Nucleus accumbens (tissue), 56 donors: Measurements from ENCODE around the gene RNASE12.
"Not testable (repeated sequence)": the region's sequence is repeated elsewhere in the genome, so short reads cannot be mapped to it uniquely, and the experiment has no call there.

Source experiments
- DNase-seq, 56 donors: peaks; one replicate each; lab custom pipeline; 2025; lab: John Stamatoyannopoulos, UW

The RNASE12 gene

GRCh38 chr14:20591235-20591634 lies at the start of gene RNASE12:
TSS of gene RNASE12 (minus strand) at chr14:20591376. CDS start at chr14:20590723, 653 bp downstream.
- DNase-seq: no peak

DNA sequence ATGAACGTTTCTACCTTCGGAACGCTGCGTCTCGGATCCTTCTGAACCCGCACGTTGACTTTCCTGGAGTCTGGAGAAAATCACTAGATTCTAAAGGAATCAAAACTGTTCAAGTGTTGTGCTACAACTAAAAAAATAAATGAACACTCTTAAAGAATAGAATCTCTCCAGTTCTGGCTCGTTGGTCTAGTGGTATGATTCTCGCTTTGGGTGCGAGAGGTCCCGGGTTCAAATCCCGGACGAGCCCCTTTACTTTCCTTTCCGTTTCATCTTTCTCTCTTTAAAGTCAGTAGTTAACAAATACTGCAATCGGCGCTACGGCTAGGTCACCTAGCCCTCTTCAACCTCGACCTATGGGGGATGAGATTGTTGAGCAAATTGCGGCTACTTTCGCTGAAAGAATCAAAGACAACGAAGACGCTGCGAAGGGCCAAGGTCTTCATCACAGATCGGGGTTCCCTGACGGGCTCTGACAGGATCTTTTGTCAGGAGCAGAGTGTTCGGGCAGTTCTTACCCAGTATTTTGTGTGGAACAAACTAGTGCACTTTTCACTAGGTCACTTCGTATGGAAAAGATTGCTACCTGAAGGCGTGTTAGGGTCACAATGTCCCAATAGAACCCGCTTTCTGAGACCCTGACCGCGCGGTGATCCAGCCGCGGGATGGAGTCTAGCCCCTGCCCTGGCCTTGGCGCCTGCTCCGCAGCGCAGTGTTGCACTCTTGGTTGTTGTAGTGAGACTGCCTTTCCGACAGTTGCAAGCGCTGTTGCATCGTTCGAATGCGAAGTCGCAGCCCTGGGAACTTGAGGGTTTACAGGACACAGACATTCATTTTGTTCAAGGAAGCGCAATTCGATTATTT lies 41.9 kb upstream of the RNASE12 start:
- DNase-seq: peak in 20 of 56 donors; percentile 9 to 48 (median 30)

- peak in 3 of 56 donors; percentile 33 to 48 (median 33) for DNase-seq
Measured at GRCh38 chr14:20632448-20632830, 41.3 kb upstream of the RNASE12 start.

- DNase-seq: peak in 29 of 56 donors; percentile 2 to 70 (median 26)
Measured at GRCh38 chr14:20631880-20632389, 40.8 kb upstream of the RNASE12 start.

GRCh38 chr14:20631023-20631879 lies 40.1 kb upstream of the RNASE12 start:
- DNase-seq: peak in 21 of 56 donors; percentile 2 to 60 (median 31)

GRCh38 chr14:20630340-20631022 lies 39.3 kb upstream of the RNASE12 start:
- DNase-seq: peak in 11 of 56 donors; percentile 6 to 46 (median 21)

- DNase-seq: no peak
Measured at GRCh38 chr14:20628063-20628854, 37.1 kb upstream of the RNASE12 start.

DNA sequence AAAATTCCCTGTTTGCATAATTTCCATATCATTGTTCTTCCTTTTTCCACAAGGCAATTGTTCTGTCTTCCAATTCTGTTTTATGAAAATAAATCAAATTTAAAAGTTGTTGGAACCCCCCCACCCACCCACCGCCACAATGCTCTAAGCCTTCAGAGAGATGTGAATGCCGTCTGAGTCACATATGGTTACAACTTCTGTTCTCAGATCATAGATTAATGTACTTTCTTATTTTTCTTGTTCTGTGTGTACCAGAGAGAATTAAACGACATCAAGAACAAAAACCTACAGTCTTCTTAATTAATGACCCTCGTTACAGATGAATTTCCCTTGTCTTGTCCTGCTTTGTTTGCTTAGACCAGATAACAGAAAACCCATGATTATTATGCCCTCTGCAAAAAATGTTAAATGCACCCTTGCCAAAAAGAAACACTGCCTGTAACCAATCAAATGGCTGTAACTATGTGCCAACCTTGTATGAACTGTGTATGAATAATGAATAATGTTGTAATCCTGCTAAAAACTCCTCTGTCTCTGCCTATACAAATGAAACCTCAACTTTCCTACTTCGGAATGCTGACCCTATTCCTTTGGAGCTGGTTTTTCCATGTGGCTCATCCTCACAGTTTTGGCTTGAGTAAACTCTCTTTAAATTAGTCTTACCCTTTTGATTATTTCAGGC lies 36.3 kb upstream of the RNASE12 start:
- no peak for DNase-seq

GRCh38 chr14:20626274-20626673 lies 35.1 kb upstream of the RNASE12 start:
- DNase-seq: no peak

DNA sequence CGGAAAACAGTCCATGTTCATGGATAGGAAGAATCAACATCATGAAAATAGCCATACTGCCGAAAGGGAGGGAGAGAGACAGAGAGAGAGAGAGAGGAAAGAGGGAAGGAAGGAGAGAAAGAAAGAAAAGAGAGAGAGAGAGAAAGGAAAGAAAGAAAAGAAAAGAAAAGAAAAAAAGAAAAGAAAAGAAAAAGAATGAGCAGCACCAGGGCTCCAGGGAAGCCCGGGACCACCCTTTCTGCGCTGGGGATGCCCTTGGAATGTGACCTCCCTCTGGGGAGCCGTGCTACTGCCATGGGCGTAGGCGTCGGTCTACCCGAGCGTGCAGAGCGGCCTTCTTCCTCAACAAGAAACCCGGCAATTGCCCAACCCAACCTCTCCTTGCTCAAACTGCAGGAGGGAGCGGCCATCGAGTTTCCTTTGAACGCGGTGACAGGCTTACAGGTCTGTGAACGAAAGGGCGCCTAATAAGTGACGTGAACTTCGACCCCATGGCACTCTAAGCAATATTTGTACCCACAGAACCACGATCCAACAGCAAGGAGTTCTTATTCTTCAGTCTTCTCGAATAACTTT lies 33.4 kb upstream of the RNASE12 start:
- DNase-seq: peak in 2 of 56 donors; percentile 5 to 13

DNA sequence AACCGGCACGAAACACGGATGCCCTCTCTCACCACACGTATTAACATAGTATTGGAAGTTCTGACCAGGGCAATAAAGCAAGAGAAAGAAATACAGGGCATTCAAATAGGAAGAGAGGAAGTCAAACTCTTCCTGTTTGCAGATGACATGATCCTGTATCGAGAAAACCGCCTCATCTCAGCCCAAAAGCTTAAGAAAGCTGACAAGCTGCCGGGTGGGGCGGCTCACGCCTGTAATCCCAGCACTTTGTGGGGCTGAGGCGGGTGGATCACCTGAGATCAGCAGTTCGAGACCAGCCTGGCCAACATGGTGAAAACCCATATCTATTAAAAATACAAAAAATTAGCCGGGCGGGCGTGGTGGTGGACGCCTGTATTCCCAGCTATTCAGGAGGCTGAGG lies 32.6 kb upstream of the RNASE12 start:
- DNase-seq: no peak

- DNase-seq: no peak
Measured at GRCh38 chr14:20622816-20623291, 31.7 kb upstream of the RNASE12 start.

- DNase-seq: no peak
Measured at GRCh38 chr14:20620798-20621478, 29.8 kb upstream of the RNASE12 start.

GRCh38 chr14:20619688-20620087 lies 28.5 kb upstream of the RNASE12 start:
- not testable (repeated sequence) for DNase-seq

DNA sequence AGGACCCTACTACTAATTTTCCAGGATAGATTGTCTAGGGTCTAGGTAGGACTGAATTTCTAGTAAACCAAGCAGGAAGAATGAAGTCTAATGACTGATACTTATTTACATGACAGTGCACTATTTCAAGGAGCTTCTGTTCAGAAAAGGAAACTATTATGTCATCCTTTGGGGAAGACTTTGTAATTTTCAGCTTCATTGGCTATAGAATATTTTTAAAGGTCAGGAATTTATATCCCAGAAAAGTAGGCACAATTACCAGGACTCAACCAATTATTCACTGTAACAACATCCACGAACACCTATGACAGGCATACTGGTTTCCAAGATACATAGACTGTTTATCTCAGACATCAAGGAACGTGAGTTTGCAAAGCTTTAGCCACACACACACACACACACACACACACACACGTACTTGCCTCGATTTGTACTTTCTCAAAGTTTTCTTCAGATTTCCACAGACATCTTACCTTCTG lies 27.1 kb upstream of the RNASE12 start:
- DNase-seq: no peak

GRCh38 chr14:20617138-20618003 lies 26.2 kb upstream of the RNASE12 start:
- DNase-seq: no peak

DNA sequence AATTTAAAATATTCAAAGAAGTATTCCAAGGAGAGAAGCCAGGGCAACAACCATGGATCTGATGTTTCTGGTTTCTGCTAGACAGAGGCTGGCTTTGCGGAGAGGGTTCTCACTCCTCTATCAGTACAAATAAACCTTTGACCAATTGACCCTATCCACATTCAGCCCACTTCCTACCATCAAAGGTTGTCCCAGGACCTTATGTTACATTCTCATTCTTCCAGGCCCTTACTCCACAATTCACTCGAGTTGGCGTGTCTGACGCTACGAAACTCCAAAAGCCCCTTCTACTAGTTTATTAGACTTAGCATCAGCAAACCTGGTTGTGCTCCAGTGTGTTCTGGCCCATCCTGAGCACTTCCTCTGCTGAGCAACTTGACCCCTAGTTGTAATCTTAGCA lies 24.8 kb upstream of the RNASE12 start:
- DNase-seq: no peak
